ENCODE data around the gene PIGS.

DNA sequence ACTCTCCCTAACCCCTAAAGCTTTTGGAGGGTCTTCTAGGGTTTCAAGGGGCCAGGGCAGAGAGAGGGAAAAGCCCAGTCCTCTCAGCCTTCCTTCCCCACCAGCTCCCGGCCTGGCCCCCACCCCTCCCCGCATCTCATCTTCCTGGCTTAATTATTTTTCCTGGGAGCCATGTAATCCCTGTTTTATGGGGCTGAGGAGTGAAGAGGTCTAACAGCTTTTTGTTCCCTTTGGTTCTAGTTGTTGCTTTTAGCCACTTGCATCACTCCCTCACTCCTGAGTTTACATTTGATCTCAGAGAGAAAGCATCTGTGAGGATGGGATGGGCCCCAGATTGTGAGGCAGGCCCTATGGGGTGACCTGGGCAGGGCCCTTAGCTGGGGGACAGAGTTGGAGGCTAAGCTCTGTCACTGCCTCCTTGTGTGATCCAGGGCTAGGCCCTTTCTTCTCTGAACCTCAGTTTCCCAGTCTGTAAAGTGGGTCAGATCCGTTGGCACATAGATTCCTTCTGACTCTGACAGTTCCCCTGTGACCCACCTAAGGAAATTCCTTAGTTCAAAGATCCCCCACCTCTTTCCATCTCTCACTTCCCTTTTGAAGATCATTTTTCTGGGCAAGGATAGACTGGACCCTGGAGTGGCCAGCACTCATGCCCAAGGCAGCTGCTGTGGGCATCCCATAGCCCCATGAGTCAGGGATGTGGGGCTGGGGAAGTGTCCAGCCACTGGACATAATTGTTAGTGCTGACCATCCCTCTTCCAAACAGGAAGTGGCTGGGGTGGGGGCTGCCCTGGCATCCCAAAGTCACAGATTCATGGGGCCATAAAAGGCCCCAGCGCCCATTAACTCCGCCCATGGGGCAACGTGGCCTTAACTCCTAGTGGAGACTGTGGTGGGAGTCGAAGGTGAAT lies 39.0 kb downstream of the PIGS start:
- no peak for TF ChIP-seq EZH2 (IDR thresholded peaks at IDR 0.05; ENCODE audit: insufficient read depth, low read length)
- no peak for TF ChIP-seq CTCF (IDR thresholded peaks at IDR 0.05; ENCODE audit: insufficient read depth, low read depth, low read length)
